ENCODE results near the gene SLC9A9.

SLC9A9 gene

GRCh38 chr3:143637133-143637532 is 211.1 kb downstream of the SLC9A9 start:
- no peak for DNase-seq
- Histone ChIP-seq H3F3A (ENCODE audit: insufficient read depth, low read length) (no peaks in the 10 kb centered on the region), H3K4me2 (ENCODE audit: low read depth, low read length) (no peak overlapping the region), H3K4me3 (ENCODE audit: low read length) (no peak overlapping the region), H3K9me2 (replicated peaks; ENCODE audit: insufficient read depth, low read length) (no peaks in the 10 kb centered on the region), H3K9me3 (replicated peaks; ENCODE audit: insufficient read depth, low read length) (no peaks in the 10 kb centered on the region), H3K27me3 (replicated peaks; ENCODE audit: insufficient read depth, low read length) (no peaks in the 10 kb centered on the region), H3K27ac (ENCODE audit: low read length) (no peak overlapping the region), H3K36me3 (replicated peaks; ENCODE audit: insufficient read depth, low read length) (no peaks in the 10 kb centered on the region), H3K4me1 (ENCODE audit: low read length) (no peaks in the 10 kb centered on the region), H2AFZ (ENCODE audit: low read length) (no peak overlapping the region), H3K79me2 (ENCODE audit: low read length) (no peaks in the 10 kb centered on the region), H3K9ac (ENCODE audit: low read length) (no peak overlapping the region), H4K20me1 (ENCODE audit: insufficient read depth, low read length) (no peaks in the 10 kb centered on the region)
- TF ChIP-seq EZH2phosphoT487 (IDR thresholded peaks at IDR 0.05; ENCODE audit: low read length) (no peak), CTCF (IDR thresholded peaks at IDR 0.05; ENCODE audit: low read length) (no peak), EZH2 (optimal IDR thresholded peaks at IDR 0.05; ENCODE audit: low read depth, low read length) (no peak)

- H3K4me1 ChIP-seq (ENCODE audit: low read length): no peaks in the 10 kb centered on the region
- H2AFZ ChIP-seq (ENCODE audit: low read length): no peak overlapping the region
- H3K9me3 ChIP-seq (replicated peaks; ENCODE audit: insufficient read depth, low read length): no peaks in the 10 kb centered on the region
- H3K27ac ChIP-seq (ENCODE audit: low read length): no peak overlapping the region
- no peak for TF ChIP-seq EZH2 (optimal IDR thresholded peaks at IDR 0.05; ENCODE audit: low read depth, low read length)
- TF ChIP-seq EZH2phosphoT487 (IDR thresholded peaks at IDR 0.05; ENCODE audit: low read length): no peak
- TF ChIP-seq CTCF (IDR thresholded peaks at IDR 0.05; ENCODE audit: low read length): no peak
- H3K27me3 ChIP-seq (replicated peaks; ENCODE audit: insufficient read depth, low read length): no peaks in the 10 kb centered on the region
- H3K4me3 ChIP-seq (ENCODE audit: low read length): no peak overlapping the region
- H3K9me2 ChIP-seq (replicated peaks; ENCODE audit: insufficient read depth, low read length): no peaks in the 10 kb centered on the region
- H3K9ac ChIP-seq (ENCODE audit: low read length): no peak overlapping the region
- DNase-seq: no peak
- no peaks in the 10 kb centered on the region for H3F3A ChIP-seq (ENCODE audit: insufficient read depth, low read length)
- H4K20me1 ChIP-seq (ENCODE audit: insufficient read depth, low read length): no peaks in the 10 kb centered on the region
- H3K36me3 ChIP-seq (replicated peaks; ENCODE audit: insufficient read depth, low read length): no peaks in the 10 kb centered on the region
- no peak overlapping the region for H3K4me2 ChIP-seq (ENCODE audit: low read depth, low read length)
- no peaks in the 10 kb centered on the region for H3K79me2 ChIP-seq (ENCODE audit: low read length)
These were observed 213.3 kb downstream of the SLC9A9 start for GRCh38 chr3:143634991-143635390.

- H3K9me2 ChIP-seq (replicated peaks; ENCODE audit: insufficient read depth, low read length): no peaks in the 10 kb centered on the region
- no peak overlapping the region for H3K4me2 ChIP-seq (ENCODE audit: low read depth, low read length)
- no peaks in the 10 kb centered on the region for H3K36me3 ChIP-seq (replicated peaks; ENCODE audit: insufficient read depth, low read length)
- no peak overlapping the region for H3K9ac ChIP-seq (ENCODE audit: low read length)
- no peaks in the 10 kb centered on the region for H3K27me3 ChIP-seq (replicated peaks; ENCODE audit: insufficient read depth, low read length)
- H3K27ac ChIP-seq (ENCODE audit: low read length): no peak overlapping the region
- no peak overlapping the region for H3K4me3 ChIP-seq (ENCODE audit: low read length)
- no peaks in the 10 kb centered on the region for H3K4me1 ChIP-seq (ENCODE audit: low read length)
- no peaks in the 10 kb centered on the region for H3K9me3 ChIP-seq (replicated peaks; ENCODE audit: insufficient read depth, low read length)
- H2AFZ ChIP-seq (ENCODE audit: low read length): no peak overlapping the region
- DNase-seq: no peak
- no peak for TF ChIP-seq EZH2 (optimal IDR thresholded peaks at IDR 0.05; ENCODE audit: low read depth, low read length)
- no peak for TF ChIP-seq CTCF (IDR thresholded peaks at IDR 0.05; ENCODE audit: low read length)
- TF ChIP-seq EZH2phosphoT487 (IDR thresholded peaks at IDR 0.05; ENCODE audit: low read length): no peak
- no peaks in the 10 kb centered on the region for H3F3A ChIP-seq (ENCODE audit: insufficient read depth, low read length)
- no peaks in the 10 kb centered on the region for H3K79me2 ChIP-seq (ENCODE audit: low read length)
- H4K20me1 ChIP-seq (ENCODE audit: insufficient read depth, low read length): no peaks in the 10 kb centered on the region
These were observed 213.8 kb downstream of the SLC9A9 start for GRCh38 chr3:143634427-143634826.
